ENCODE measurements around the gene COL9A3.

COL9A3 gene

DNA sequence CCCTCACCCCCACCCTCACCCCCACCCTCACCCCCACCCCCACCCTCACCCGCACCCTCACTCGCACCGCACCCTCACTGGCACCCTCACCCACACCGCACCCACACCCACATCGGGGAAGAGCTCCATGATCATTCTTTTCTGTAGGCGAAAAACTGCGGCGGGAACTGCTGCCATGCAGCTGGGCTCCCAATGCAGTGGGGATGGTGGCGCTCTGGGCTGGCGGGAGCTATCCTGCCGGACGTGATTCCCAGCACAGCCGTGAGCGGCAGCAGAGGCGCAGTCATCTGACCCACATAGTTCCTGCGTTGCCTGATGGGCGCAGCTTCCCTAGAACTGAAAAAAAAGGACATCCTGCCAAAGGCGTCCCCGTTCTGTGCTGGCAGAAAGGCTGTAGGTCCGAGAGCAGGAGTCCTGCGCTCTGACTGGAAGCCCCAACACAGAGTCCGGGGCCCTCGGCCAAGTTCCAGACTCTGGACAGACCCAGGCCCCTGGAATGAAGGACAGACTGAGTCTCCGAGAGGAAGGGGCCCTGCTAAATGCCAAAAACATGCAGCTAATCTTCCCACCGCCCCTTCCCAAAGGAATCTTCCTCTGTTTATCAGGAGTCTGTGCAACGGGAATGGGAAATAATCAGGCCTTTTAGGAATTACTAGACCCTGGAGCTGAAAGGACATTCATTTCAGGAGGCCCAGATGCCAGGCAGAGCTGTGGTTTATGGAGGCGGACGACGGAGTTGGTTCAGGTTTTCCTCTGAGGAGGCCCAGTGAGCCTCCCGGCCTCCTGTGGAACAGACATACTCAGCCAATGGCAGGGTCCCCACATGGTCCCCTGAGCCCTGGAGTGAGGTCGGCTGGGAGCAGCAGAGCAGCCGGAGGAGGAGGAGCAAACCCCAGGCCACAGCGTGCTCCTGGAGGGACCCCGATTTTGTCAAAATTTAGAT, 58.8 kb downstream of the COL9A3 start:
- DNase-seq (ENCODE audit: insufficient read length, low spot score): no peak
- no peak for FAIRE-seq

DNA sequence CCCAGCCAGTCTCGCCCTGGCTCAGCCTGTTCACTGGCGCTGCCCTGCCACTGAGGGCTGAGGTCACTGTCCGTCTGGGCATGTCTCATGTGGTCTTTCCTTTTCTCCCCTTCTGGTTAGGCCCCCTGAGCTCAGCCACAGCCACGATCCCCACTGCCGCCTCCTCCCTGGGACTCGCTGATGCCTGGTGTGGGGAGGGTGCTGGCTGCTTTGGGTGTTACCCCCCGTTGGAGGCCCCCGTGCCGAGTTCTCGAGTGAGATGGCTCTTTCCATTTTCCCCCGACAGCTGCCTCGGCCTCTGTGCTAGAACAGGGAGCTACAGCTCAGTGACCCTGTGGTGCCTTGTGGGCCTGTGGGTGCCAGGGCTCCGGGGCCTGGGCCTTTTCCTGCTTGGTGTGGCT, 59.7 kb downstream of the COL9A3 start:
- no peak for FAIRE-seq
- DNase-seq (ENCODE audit: insufficient read length, low spot score): no peak

DNA sequence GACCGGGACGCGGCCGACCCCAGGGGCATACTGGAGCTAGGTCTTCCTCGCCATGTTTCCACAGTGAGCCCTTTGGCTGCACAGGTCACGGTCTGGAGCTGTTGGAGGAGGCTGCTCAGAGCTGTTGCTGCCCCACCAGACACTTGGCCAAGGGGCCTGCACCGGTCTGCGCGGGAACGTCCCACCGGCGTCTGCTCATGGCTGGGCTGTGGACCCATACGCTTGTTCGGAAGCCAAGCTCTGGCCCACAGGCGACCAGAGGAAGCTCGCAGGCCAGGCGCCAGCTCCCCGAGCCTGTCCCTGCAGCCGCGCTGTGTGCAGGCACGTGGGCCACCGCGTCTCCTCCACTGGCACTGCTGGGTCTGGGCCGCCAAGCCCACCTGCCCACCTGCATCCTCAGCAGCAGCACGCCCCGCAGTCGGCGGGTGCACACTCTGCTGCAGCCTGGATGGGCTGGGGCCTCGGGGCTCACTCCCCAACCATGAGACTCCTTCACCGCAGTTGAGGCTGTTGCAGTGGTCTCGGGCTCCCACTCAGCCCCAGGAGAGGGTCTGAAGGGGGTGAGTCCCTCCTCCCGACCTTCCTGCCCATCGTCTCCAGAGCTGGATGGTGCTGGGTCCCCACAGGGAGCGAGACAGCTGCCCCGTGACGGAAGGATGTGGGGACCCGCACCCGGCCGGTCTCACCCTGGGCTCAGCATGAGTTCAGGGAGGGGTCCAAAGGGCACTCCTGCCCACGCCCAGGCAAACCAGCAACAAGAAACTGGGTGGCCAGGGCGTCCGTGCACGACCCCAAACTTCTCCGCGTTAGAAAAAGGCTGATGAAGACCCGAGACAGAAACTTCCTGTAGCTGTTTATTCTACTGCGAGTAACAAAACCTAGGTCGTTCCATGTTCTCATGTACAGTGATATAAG, 60.3 kb downstream of the COL9A3 start:
- DNase-seq (ENCODE audit: insufficient read length, low spot score): no peak
- FAIRE-seq: no peak

DNA sequence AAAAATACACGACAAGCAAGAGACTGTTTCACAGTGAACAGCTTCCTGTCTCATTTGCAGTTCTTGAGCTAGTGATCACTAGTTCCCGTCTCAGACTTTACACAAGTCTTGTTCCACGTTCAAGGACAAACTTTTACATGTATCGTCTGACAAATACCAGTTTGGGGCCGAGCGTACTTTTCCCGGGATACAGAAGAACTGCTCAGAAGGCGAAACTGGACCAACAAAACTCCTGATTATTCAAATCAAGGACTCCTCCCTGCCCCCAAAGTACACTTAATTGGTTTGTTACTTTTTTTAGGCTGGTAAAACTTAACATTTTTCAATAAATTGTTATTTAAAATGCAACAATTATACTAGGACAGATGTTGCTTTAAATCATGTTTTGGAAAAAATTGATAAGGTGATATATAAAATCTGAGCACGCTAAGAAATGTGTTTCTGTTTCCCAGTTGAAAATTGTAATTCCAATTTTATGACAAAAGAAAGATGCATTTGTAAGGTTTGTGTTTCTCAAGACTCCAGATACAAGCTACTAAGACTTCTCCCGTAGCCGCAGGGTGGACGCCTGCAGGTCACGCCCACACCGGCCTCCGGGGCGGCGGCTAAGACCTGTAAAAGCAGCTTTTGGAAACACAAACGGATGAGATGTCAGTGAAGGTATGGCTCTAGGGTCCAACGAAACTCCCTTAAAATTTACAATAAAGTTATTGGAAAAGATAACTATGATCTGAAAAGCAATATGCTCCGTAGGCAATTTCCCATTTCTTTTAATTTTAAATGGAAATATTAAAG, 61.6 kb downstream of the COL9A3 start:
- FAIRE-seq (no peak), DNase-seq (ENCODE audit: insufficient read length, low spot score) (no peak)

DNA sequence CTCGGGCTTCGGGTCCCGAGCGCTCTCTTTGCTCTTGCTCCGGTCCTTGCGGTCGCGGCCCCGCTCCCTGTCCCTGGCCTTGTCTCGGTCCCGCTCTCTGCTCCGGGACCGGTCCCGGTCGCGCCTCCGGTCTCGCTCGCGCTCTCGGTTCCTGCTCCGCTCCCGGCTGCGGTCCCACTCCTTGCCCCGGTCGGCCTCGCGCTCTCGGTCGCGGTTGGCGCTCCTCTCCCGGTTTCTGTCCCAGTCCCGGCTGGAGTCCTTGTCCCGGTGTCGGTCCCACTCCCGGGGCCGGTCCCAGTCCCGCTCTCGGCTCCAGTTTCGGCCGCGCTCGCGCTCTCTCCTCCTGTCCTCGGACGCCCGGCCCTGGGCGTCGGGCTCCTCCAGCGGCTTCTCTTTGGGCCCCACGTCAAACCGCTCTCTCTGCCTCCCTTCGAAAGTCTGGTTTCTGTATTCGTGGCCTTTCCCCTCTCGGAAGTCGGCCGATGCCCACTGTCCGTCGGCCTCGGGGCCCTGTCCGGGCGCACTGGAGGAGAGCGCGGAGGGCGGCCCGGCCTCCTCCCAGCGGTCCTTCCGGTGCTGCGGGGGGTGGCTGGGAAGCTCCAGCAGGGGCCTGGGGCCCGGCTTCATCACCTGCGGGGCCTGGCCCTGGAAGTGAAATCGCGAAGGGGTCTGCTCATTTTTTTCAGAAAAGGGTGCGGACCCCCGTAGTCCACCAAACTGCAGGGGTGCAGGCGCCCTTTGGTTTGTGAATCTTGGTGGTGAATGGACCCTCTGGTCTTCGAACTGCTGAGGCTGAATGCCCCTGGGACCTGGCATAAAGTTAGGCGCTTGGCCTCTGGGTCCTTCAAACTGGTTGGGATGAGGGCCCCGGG, 62.7 kb downstream of the COL9A3 start:
- FAIRE-seq (no peak), DNase-seq (ENCODE audit: insufficient read length, low spot score) (no peak)

DNA sequence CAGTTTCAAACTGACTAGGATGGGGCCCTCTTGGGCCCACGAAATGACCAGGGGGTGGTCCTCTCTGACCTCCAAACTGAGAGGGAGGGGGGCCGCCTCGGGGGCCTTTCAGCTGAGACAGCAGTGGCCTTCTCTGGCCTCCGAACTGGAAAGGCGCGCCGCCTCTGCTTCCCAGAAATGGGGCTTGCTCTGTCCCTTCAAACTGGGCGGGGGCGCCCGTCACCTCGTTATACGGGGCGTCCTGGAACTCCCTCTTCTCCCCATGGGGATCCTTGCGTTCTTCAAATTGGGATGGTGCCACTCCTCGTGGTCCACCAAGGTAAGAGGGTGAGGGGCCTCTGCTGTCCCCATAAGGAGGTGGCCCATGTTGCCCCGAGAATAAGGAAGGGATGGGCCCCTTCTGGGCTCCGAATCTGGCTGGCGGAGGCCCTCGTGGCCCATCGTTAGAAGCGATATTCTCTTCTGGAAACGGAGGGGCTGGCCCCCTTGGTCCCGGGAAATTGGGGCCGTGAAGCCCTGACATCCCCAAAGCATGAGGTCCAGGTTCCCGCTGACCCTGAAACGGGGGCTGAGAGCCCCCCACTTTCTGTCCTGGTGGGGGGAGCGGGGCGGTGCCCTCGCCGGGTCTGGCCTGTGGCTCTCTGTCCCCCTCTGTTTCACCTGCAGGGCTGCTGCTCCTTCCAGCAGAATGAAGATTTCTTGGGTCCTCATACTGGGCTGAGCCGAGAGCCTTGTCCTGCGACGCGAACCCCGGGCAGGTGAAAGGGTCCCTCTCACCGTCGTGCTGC, 63.5 kb downstream of the COL9A3 start:
- DNase-seq (ENCODE audit: insufficient read length, low spot score): no peak
- no peak for FAIRE-seq

DNA sequence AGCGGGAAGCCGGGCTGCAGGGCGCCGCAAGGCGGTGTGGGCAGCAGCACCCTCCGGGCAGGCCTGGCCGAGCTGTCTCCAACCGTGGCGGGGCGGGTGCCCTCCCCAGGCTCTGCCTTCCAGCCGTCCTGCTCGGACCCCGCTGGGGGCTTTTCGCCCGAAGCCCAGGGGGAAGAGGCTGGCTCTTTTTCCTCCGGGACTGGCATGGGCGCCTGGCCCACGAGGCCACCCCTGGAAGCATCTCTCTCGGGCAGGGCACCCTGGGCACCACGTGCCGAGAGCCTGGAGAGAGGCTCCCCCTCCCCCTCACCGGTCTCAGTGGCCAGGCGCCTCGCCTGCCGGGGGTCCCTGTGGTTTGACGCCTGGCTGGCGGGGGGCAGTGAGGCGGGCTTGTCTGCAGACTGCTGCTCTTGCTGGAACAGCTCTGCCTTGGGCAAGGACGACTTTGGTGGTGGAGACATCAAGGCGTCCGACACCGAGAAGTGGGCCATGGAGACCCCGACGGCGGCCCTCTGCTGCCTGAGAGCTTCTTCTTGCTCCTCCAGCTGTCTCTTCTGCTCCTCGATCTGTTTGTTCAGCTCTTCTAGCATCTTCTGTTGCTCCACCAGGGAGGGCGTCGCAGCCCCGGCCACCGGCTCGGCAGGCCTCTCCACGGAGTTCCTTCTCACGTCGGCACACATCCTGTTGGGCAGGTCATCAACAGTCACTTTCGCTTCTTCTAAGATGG, 64.2 kb downstream of the COL9A3 start:
- DNase-seq (ENCODE audit: insufficient read length, low spot score) (no peak), FAIRE-seq (no peak)

DNA sequence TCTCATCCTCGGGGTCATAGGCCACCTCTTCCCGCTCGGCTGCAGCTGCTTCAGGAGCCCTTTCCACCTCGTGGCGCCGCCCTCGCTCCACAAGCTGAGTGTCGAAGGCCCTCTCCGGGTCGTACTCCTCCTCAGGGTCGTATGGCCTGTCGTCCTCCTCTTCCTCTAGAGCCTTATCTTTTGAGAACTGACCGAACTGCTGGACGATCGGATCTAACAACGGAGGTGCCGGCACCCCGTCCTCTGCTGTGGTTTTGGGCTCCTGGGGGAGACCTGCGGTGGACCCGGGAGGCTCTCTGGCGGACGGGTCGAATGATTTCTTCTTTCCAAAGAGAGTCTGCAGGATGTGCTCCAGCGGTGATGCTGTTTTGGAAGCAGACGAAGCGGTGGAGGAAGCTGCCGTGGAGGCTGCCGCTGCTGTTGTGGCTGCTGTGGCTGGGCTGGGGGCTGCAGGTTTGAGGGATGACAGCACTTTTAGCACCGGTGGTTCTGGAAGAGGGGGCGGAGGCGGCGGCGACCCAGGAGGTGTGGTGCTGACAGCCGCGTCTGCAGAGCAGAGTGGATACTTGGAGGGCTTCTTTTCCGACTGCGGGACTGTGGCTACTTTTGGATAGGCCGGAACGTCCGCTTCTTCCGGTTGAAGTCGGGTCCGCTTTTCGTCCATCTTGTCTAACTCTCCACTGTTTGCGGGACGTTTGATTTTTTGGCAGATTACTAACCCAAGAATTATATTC, 65.0 kb downstream of the COL9A3 start:
- FAIRE-seq (peak; percentile 63), DNase-seq (ENCODE audit: insufficient read length, low spot score) (no peak)

DNA sequence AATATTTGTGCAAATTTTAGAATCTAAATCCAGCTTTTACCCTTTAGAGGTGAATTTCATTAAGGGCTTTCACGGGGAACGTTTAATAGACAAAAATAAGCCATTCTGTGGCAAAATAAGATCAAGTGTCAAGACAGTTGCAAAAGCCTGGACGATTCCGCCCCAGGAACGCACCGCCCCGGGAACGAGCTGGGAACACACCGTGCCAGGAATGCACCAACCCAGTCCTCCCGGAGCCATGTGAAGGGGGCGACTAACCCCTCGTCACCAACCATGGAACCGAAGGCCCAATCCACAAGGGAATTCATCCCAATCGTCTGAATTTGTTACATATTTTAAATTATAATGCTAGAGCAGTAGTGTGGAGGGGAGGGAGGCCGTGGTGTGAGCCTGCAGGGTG, 65.6 kb downstream of the COL9A3 start:
- DNase-seq (ENCODE audit: insufficient read length, low spot score): no peak
- FAIRE-seq: no peak

DNA sequence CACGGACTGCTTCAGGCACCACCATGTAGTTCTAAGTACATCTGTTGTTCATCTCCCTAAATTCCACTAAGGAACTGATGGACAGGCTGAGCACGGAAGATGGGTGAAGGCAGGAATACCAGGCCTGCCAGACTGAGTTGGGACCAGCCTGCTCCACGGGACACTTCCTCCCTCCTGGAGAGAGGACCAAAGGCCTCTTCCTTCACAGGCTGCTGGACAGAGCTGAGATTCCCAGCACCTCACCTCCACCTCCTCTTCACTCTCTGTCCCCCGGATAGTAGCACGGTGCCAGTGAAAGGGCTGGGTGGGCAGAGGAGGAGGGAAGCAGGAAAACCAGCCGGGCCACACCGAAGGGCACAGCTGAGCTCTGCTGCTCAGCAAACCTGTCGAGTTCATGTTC, 67.7 kb downstream of the COL9A3 start:
- DNase-seq (ENCODE audit: insufficient read length, low spot score): no peak
- FAIRE-seq: no peak

DNA sequence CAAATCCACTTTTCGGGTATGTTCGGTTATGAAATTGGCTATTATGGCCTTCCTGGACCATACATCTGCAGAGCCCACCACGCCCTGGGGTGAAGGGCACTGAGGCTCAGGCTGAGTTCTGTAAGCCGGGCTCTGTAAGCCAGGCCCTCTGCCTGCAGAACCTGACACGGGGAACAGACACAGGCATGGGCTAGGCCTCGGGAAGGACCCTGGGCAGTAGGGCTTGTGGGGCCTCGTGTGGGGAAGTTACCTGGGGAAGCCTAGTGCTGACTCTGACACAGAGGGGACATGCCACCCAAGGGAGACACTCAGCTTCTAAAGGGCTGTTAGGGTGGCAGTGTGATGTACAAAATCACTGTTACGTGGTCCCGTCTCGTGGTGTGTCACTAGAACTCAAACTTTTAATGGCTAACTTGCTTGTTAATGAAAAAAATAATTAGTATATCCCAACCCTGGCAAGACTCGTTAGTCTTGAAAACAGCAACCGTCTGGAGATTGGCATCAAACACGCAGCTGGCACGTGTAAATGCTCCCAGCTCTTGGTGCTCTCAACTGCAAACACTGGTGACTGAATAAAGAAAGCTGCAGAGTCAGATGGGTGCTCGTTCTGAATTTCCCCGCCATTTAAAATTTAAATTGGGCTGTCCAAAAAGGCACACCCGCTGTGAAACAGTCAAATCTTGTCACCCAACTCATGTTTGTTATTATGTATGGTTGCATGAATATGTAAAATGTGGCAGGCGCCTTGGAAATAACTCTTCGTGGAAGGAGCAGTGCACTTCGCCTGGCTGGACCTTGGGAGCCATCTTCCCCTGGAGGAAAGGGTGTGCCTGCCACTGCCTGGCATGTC, 68.4 kb downstream of the COL9A3 start:
- FAIRE-seq (no peak), DNase-seq (ENCODE audit: insufficient read length, low spot score) (no peak)

DNA sequence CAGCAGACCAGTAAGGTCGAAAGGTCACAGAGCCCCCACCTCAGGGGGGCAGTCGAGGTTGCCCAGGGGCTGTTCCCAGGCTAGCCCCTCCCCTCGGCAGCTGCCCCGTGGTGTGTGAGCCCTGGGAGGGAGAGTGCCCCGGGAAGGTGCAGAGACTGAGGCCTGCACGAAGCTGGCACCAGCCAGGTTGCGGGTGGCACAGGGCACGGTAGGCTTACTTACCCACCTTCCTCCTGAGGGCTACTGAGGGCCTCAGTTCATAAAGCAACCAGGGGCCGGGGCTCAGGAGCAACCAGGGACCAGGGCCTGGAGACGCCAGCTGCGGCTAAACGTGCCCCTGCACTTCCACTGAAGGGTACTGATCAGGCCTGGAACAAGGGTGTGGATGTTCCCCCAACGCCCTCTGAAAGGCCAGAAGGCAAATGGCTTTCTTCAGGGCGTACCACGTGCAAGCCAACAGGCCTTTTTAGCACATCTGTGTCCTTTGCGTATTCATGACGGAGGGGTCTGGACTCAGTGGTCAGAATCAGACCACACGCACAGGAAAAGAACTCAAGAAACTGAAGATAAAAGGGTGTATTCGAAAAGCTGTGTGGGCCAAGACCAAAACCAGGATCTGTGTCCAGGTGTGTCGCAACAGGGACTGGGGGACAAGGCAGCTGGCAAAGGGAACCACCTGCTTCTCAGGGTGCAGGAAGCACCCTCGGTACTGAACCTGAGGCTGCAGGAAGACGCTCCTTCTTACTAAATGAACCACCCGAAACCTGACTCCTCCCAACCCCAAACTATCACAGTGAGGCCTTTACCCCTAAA, 69.3 kb downstream of the COL9A3 start:
- no peak for DNase-seq (ENCODE audit: insufficient read length, low spot score)

DNA sequence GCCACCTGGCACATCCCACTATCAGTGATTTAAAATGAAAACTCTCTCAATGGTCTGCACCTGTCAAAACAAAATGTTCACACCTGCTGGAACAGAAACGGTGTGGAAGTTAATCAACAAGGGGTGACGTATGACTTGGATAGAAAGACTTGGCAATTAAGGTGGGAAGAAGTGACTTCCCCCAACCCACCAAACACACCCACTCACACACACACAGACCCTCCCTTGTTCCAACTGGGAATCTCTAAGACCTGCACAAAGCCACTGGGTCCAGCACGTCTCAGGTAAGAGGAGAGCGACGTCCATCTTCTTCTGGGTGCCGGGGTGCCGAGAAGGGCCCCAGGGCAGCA, 69.8 kb downstream of the COL9A3 start:
- no peak for FAIRE-seq
- no peak for DNase-seq (ENCODE audit: insufficient read length, low spot score)

More for the DNA sequence above, 69.3 kb downstream of the COL9A3 start:
- peak; percentile 85 for FAIRE-seq

DNA sequence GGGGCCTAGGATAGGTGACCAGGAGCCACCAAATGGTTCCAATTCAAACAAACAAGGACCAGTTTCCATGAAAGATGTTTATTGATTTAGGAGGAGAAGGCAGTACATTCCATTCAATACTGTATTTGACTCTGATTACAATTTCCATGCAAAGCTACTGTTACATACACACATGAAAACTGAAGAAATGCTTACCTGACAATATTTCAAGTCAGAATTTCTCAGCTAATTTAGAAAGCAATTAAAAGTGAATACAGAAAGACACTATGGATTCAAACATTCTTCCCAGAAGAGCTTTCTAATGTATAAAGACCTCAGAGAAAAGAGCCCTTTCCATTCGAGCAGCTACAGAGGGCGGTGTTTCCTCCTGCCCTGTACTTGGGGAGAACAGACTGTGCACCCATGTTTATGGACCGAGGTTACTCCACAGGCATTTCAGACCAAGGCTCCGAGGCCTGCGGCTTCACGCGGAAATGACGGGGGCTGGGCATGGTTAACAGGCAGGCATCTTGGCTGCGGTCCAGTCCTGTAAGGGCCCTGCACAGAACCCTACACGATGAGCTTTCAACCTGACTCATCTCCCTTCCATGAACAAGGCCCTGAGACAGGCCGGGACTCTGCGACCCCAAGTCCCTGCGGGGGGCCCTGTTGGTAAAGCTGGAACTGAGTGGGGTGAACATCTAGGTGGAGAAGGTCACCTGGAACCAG, 70.5 kb downstream of the COL9A3 start:
- DNase-seq (ENCODE audit: insufficient read length, low spot score) (peak; percentile 78), FAIRE-seq (peak; percentile 96)

DNA sequence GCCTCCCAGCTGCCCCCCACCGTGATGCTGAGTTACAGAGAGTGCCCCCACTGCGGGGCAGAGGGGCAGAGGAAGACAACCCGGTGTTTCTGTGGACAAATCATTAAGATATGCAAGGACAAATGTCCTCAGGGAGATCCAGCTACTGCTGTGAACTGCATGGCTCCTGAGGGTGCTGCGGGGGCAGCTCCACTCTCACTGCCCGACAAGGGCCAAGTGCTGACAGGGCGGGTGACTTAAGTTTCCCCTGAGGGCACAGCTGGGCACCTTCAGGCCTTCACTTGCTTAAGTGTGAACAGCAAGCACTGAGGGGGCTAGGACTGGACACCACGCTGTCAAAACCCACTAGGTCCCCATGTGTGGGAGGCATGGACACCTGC, 71.0 kb downstream of the COL9A3 start:
- no peak for DNase-seq (ENCODE audit: insufficient read length, low spot score)
- no peak for FAIRE-seq
